A549 (cell line): Measurements from ENCODE around the gene ZNF618. TPM values are rescaled to one million over a fixed set of nuclear protein-coding genes. Genes with fewer than 3 reads are reported as not detected.

ENCODE experiments used
- ATAC-seq, 2 experiments: fragments of 200-7000 bp in 1 of 2; fragments of >200 bp in 1 of 2; cut with Nextera tagmentation in 1 of 2; cut with Tn5 transposase in 1 of 2; 3 replicates each; pipeline versions ENCODE4 v1.8.0 to v1.9.1; 2018 to 2020; ENCODE audit warnings: mild to moderate bottlenecking in 1 of 2, moderate library complexity in 1 of 2
- CTCF ChIA-PET: fragments of 300-600 bp; sonication (Branson Sonifier 250); formaldehyde crosslinking; extraction: SDS; loops from one replicate; lab custom pipeline; 2021; ENCODE audit warnings: antibody characterized with exemption, inconsistent platforms; lab: Yijun Ruan, JAX
- POLR2A ChIA-PET: fragments of 350-600 bp; formaldehyde crosslinking; extraction: SDS; loops from one replicate; lab custom pipeline; 2021; ENCODE audit warnings: antibody characterized with exemption, inconsistent platforms; lab: Yijun Ruan, JAX
- DNase-seq, 2 experiments: peaks; one replicate each; pipeline versions ENCODE4 v3.0.0 to v3.0.0-alpha.2; 2011 to 2016; ENCODE audit warnings: low read depth in 1 of 2, low spot score in 1 of 2
- FAIRE-seq: peaks from 2 replicates; lab custom pipeline; 2011; peaks lifted over from hg19 to GRCh38; lab: Jason Lieb, UNC
- H3K27ac ChIP-seq, 2 experiments: fragments of >200 bp; sonication (Bioruptor Twin); formaldehyde crosslinking; 3 replicates each; pipeline ENCODE4 v1.5.1; 2016 to 2017
- H3K4me1 ChIP-seq: fragments of >200 bp; sonication (Bioruptor Twin); formaldehyde crosslinking; 3 replicates; pipeline ENCODE4 v1.6.1; 2016
- H3K4me2 ChIP-seq: fragments of >200 bp; sonication (Bioruptor Twin); formaldehyde crosslinking; 3 replicates; pipeline ENCODE4 v1.6.1; 2016
- H3K4me3 ChIP-seq: fragments of >200 bp; sonication (Bioruptor Twin); formaldehyde crosslinking; 3 replicates; pipeline ENCODE4 v1.5.1; 2016
- H3K9me3 ChIP-seq: fragments of >200 bp; sonication (Bioruptor Twin); formaldehyde crosslinking; 3 replicates; pipeline ENCODE4 v1.6.1; 2016
- CHD4 ChIP-seq: fragments of 200-600 bp; sonication (generic); IDR thresholded peaks from 2 replicates; pipeline ENCODE4 v1.6.1; 2016; ENCODE audit warnings: antibody characterized with exemption, mild to moderate bottlenecking, borderline replicate concordance
- EHMT2 ChIP-seq: fragments of 200-600 bp; sonication (generic); IDR thresholded peaks from 2 replicates; pipeline ENCODE4 v1.6.1; 2016; ENCODE audit warnings: antibody characterized with exemption, low read depth, mild to moderate bottlenecking, moderate library complexity
- FOSL2 ChIP-seq, 2 experiments: fragments of 450-650 bp in 1 of 2; fragments of >200 bp in 1 of 2; sonication (Bioruptor Twin) in 1 of 2; formaldehyde crosslinking; IDR thresholded peaks; 2 replicates each; pipeline versions ENCODE4 v1.5.0 to v1.6.1; 2016 to 2020; ENCODE audit warnings: mild to moderate bottlenecking in 1 of 2, moderate library complexity in 1 of 2
- HDAC2 ChIP-seq: fragments of 200-600 bp; sonication (generic); IDR thresholded peaks from 2 replicates; pipeline ENCODE4 v1.6.1; 2016
- HEYL ChIP-seq: fragments of 250-450 bp; sonication (Bioruptor Pico); IDR thresholded peaks from 2 replicates; pipeline ENCODE4 v1.8.0; 2021; ENCODE audit warnings: mild to moderate bottlenecking, moderate library complexity
- HOXB5 ChIP-seq: fragments of 250-450 bp; sonication (Bioruptor Pico); IDR thresholded peaks from 2 replicates; pipeline ENCODE4 v1.5.0; 2020; ENCODE audit warnings: mild to moderate bottlenecking, moderate library complexity
- JUN ChIP-seq, 2 experiments: fragments of >200 bp; sonication (Bioruptor Twin); formaldehyde crosslinking; IDR thresholded peaks; 2 replicates in 1 of 2; 3 replicates in 1 of 2; pipeline ENCODE4 v1.6.1; 2016 to 2017
- KDM1A ChIP-seq: fragments of 200-600 bp; sonication (generic); IDR thresholded peaks from 2 replicates; pipeline ENCODE4 v1.6.1; 2016; ENCODE audit warnings: low read depth, mild to moderate bottlenecking
- KDM5A ChIP-seq: fragments of 200-600 bp; sonication (generic); IDR thresholded peaks from 2 replicates; pipeline ENCODE4 v1.6.1; 2016; ENCODE audit warnings: antibody characterized with exemption, mild to moderate bottlenecking
- POLR2A ChIP-seq: IDR thresholded peaks from 2 replicates; pipeline ENCODE4 v1.6.1; 2012; ENCODE audit warnings: mild to moderate bottlenecking, low read length
- RARB ChIP-seq: fragments of 250-450 bp; sonication (Bioruptor Pico); IDR thresholded peaks from 2 replicates; pipeline ENCODE4 v1.8.0; 2021; ENCODE audit warnings: mild to moderate bottlenecking, moderate library complexity
- RFX5 ChIP-seq: fragments of 450-650 bp; IDR thresholded peaks from 2 replicates; pipeline ENCODE4 v1.7.1; 2014; ENCODE audit warnings: antibody characterized with exemption, mild to moderate bottlenecking, moderate library complexity
- RNF2 ChIP-seq: fragments of 200-600 bp; sonication (generic); IDR thresholded peaks from 2 replicates; pipeline ENCODE4 v1.6.1; 2016; ENCODE audit warnings: low read depth, mild to moderate bottlenecking, antibody characterized with exemption, moderate library complexity, borderline replicate concordance
- SREBF2 ChIP-seq: fragments of 450-650 bp; IDR thresholded peaks from 2 replicates; pipeline ENCODE4 v1.6.1; 2014; ENCODE audit warnings: mild to moderate bottlenecking, moderate library complexity
- TFCP2L1 ChIP-seq: fragments of 250-450 bp; sonication (Bioruptor Pico); IDR thresholded peaks from 2 replicates; pipeline ENCODE4 v1.5.0; 2021; ENCODE audit warnings: mild to moderate bottlenecking
- ZC3H11A ChIP-seq: fragments of 450-650 bp; IDR thresholded peaks from 2 replicates; pipeline ENCODE4 v1.6.1; 2014; ENCODE audit warnings: antibody characterized with exemption, mild to moderate bottlenecking
- ZFP36 ChIP-seq: fragments of 450-650 bp; IDR thresholded peaks from 2 replicates; pipeline ENCODE4 v1.6.1; 2014; ENCODE audit warnings: borderline replicate concordance; ENCODE audit not compliant: partially characterized antibody
- ZNF302 ChIP-seq: fragments of 250-450 bp; sonication (Bioruptor Pico); IDR thresholded peaks from 2 replicates; pipeline ENCODE4 v1.9.0; 2021; ENCODE audit warnings: inconsistent platforms, mild to moderate bottlenecking, moderate library complexity
- WGBS: methylation state at CpG from one replicate; pipeline ENCODE4 v1.1.6; 2017; ENCODE audit errors: missing lambda C conversion rate; 5-methylcytosine and 5-hydroxymethylcytosine counted together
- polyA plus RNA-seq, 4 experiments: library from polyadenylated mRNA; depleted of rRNA in 3 of 4; stranded (reverse); fragments of >200 nt; fragmentation: RNase III in 1 of 4; extraction: RNeasy Plus Mini Kit Qiagen cat#74134 plus additional on column Dnase treatment in 1 of 4; gene quantifications; 2 replicates in 3 of 4; 3 replicates in 1 of 4; pipeline ENCODE4 v1.2.3, GENCODE V29; 2011 to 2017
- TF ChIP-seq, protein P1 (sequence below): fragments of 250-450 bp; sonication (Bioruptor Pico); IDR thresholded peaks from 2 replicates; pipeline ENCODE4 v1.5.0; 2020; ENCODE audit warnings: low read depth, mild to moderate bottlenecking, moderate library complexity
- TF ChIP-seq, protein P2 (sequence below): fragments of >200 bp; sonication (Bioruptor Twin); formaldehyde crosslinking; IDR thresholded peaks from 2 replicates; pipeline ENCODE4 v1.6.1; 2016
- TF ChIP-seq, protein P3 (sequence below): fragments of 450-650 bp; IDR thresholded peaks from 2 replicates; pipeline ENCODE4 v1.6.1; 2014; ENCODE audit warnings: antibody characterized with exemption

ZNF618 gene
- polyA plus RNA-seq, 2 of the 4 experiments (the other 2 are of a cell fraction): 9.0 to 10.0 TPM

DNA sequence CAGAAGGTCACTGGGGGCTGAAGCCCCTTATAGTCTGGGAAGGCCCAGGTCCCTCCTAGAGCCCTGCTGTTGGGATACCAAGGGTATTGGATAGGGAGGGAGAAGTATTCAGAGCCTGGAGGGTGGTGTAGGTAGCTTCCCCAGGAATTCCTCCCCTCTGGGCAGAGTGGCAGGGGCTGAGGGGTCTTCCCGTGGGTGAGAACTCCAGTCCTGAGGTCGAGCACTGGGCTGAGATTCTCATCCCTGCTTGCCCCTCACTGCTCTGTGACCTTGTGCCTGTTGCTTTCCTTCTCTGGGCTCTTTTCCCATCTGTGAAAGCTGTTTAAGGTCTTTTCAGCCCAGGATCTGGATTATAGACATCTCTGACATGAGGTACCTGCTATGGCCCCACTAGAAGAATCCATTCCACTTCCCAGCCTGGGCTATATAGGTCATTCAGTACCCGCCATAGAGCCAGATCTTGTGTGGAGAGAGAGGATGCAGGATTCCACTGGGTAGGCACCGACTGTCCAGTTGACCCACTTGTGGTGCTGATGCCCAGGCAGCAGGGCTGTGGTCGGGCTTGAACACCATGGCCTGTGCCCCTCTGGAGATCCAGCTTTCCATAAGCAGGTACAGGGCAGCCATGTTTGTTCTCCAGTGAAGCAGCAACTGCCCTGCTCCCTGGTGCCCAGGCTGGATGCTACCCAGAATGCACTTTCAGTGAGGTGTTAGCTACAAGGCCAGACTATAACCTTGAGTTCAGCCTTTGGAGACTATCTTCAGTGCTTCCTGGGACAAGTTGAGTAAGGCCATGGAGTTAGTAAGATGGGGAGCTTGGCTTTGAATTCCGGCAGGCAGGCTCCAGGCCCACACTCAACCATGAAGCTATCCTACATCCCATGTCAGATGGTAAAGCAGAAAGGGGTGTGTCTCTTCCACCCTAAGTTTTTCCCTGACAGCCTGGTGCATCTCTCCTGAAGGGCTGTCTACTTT is 141.9 kb downstream of the ZNF618 start:
- no peak overlapping the region for H3K4me3 ChIP-seq
- TF ChIP-seq JUN (IDR thresholded peaks at IDR 0.05): no peak
- TF ChIP-seq CHD4: no peak
- no peak for TF ChIP-seq ZC3H11A
- no peak for TF ChIP-seq RFX5
- no peak overlapping the region for H3K4me2 ChIP-seq
- no peak for DNase-seq
- POLR2A ChIA-PET: no interaction called here
- no peak overlapping the region for H3K27ac ChIP-seq
- 92% methylated on average over 6 of the region's 6 CpGs for WGBS
- no peaks in the 10 kb centered on the region for H3K4me1 ChIP-seq
- FAIRE-seq: no peak
- peaks cover 18% of the 10 kb centered on the region for H3K9me3 ChIP-seq
- CTCF ChIA-PET: interaction anchor here (0.6 to 3.4 kb wide), 4 partner anchors 10 to 396 kb away, joined by 3 to 11 read pairs (median 4); no protein-coding TSS in a partner anchor
- no peak for ATAC-seq

DNA sequence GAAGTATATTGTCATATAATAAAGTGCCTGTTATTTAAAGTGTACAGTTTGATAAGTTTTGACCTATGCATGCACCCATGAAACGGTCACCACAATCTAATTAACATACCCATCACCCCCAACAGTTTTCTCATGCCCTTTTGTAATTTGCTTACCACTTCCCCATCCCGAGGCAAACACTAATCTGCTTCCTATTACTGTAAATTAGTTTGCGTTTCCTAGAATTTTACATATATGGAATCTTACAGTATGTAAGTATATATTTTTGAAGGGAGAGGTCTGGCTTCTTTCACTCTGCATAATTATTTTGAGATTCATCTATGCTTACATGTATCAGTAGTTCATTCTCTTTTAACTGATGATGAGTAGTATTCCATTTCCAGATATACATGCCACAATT is 145.5 kb downstream of the ZNF618 start:
- Histone ChIP-seq H3K9me3 (peaks cover 33% of the 10 kb centered on the region), H3K4me2 (no peak overlapping the region), H3K4me1 (no peaks in the 10 kb centered on the region), H3K27ac (no peak overlapping the region), H3K4me3 (no peak overlapping the region)
- TF ChIP-seq EHMT2: no peak
- no peak for TF ChIP-seq RARB (CRISPR knock-in tag)
- no peak for TF ChIP-seq ZFP36
- TF ChIP-seq RNF2: no peak
- no peak for TF ChIP-seq RFX5
- no peak for TF ChIP-seq HEYL (CRISPR knock-in tag)
- no peak for TF ChIP-seq SREBF2
- ChIA-PET CTCF (interaction anchor here (3.4 kb wide), 1 partner anchor 61 kb away, joined by 11 read pairs; no protein-coding TSS in a partner anchor), POLR2A (no interaction called here)
- WGBS: 86% methylated on average over 3 of the region's 3 CpGs
- FAIRE-seq (no peak), DNase-seq (no peak), ATAC-seq (no peak)

DNA sequence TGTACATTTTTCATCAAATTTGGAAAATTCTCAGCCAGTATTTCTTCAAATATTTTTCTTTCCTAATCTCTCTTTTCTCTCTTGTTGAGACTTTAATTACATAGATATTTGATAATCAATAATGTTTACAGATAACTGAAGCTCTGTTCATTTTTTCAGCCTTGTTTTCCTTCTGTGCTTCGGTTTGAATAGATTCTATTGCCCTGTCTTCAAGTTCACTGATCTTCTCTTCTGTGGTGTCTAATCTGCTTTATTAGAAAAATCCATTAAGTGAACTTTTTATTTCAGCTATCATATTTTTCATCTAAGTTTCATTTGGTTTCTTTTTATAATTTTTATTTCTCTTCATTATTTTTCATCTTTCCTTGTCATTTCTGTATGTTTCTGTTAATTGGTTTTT is 147.9 kb downstream of the ZNF618 start:
- no peak overlapping the region for H3K27ac ChIP-seq
- FAIRE-seq (no peak), DNase-seq (no peak), ATAC-seq (no peak)
- no peaks in the 10 kb centered on the region for H3K4me1 ChIP-seq
- no peak for TF ChIP-seq POLR2A
- peak; percentile 35; the same call in 1 of the 2 replicates for TF ChIP-seq KDM1A
- TF ChIP-seq KDM5A: no peak
- TF ChIP-seq FOSL2 (IDR thresholded peaks at IDR 0.05): no peak
- no peak for TF ChIP-seq FOSL2 (CRISPR knock-in tag; IDR thresholded peaks at IDR 0.05)
- TF ChIP-seq ZNF302 (CRISPR knock-in tag): no peak
- no peak for TF ChIP-seq RNF2
- TF ChIP-seq, protein P1, sequence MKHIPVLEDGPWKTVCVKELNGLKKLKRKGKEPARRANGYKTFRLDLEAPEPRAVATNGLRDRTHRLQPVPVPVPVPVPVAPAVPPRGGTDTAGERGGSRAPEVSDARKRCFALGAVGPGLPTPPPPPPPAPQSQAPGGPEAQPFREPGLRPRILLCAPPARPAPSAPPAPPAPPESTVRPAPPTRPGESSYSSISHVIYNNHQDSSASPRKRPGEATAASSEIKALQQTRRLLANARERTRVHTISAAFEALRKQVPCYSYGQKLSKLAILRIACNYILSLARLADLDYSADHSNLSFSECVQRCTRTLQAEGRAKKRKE (CRISPR knock-in tag): 0 out of 2 replicates have a peak, but pooled peaks have one; percentile 49
- no peak for TF ChIP-seq SREBF2
- no peak overlapping the region for H3K4me2 ChIP-seq
- ChIA-PET CTCF (interaction anchor here (1.0 to 3.8 kb wide), 4 partner anchors 10 to 267 kb away, joined by 3 to 20 read pairs (median 3); no protein-coding TSS in a partner anchor), POLR2A (no interaction called here)
- 0% methylated on average over 1 of the region's 1 CpG for WGBS
- H3K4me3 ChIP-seq: no peak overlapping the region
- H3K9me3 ChIP-seq: peaks cover 33% of the 10 kb centered on the region

DNA sequence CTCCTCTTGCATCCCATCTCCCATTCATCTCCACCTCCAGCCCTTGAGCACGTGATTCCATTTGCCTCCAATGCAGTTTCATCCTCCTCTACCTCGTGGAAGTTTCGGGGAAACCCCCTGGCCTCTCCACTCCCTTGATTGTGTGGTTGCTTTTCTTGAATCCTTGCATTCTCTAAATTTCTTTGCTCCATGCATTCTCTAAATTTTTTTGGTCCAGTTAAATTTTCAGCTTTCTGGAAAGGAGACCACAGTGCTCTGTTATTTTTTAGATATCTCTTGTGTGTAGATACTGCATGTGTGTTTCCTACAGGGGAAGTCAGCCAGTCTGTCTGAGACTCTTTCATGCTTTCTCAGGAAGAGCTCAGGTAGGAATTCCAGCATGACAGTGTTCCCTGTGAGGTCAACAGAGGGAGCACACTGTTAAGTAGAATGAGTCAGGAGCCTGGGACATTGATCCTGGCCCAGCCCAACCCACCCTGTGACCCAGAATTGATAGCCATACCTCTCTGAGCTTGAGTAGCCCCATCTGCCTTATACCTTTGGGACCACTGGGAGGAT is 149.2 kb downstream of the ZNF618 start:
- H3K4me1 ChIP-seq: no peaks in the 10 kb centered on the region
- DNase-seq (no peak), FAIRE-seq (no peak), ATAC-seq (no peak)
- CTCF ChIA-PET: interaction anchor here (3.8 kb wide), 1 partner anchor 9 kb away, joined by 20 read pairs; no protein-coding TSS in a partner anchor
- H3K9me3 ChIP-seq: peaks cover 31% of the 10 kb centered on the region
- H3K27ac ChIP-seq: no peak overlapping the region
- WGBS: 95% methylated on average over 3 of the region's 3 CpGs
- H3K4me2 ChIP-seq: no peak overlapping the region
- TF ChIP-seq TFCP2L1 (CRISPR knock-in tag) (no peak), HDAC2 (no peak), RFX5 (no peak), HOXB5 (CRISPR knock-in tag) (no peak), JUN (IDR thresholded peaks at IDR 0.05) (no peak), KDM1A (no peak), RARB (CRISPR knock-in tag) (no peak)
- TF ChIP-seq, protein P2, sequence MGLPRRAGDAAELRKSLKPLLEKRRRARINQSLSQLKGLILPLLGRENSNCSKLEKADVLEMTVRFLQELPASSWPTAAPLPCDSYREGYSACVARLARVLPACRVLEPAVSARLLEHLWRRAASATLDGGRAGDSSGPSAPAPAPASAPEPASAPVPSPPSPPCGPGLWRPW: no peak
- TF ChIP-seq, protein P3, sequence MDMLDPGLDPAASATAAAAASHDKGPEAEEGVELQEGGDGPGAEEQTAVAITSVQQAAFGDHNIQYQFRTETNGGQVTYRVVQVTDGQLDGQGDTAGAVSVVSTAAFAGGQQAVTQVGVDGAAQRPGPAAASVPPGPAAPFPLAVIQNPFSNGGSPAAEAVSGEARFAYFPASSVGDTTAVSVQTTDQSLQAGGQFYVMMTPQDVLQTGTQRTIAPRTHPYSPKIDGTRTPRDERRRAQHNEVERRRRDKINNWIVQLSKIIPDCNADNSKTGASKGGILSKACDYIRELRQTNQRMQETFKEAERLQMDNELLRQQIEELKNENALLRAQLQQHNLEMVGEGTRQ: no peak
- TF ChIP-seq, protein P1 (CRISPR knock-in tag): no peak
- TF ChIP-seq, all 56 proteins: peak for 0
- H3K4me3 ChIP-seq: no peak overlapping the region
- POLR2A ChIA-PET: no interaction called here
